ENCODE results near the gene MLPH.

MLPH gene

DNA sequence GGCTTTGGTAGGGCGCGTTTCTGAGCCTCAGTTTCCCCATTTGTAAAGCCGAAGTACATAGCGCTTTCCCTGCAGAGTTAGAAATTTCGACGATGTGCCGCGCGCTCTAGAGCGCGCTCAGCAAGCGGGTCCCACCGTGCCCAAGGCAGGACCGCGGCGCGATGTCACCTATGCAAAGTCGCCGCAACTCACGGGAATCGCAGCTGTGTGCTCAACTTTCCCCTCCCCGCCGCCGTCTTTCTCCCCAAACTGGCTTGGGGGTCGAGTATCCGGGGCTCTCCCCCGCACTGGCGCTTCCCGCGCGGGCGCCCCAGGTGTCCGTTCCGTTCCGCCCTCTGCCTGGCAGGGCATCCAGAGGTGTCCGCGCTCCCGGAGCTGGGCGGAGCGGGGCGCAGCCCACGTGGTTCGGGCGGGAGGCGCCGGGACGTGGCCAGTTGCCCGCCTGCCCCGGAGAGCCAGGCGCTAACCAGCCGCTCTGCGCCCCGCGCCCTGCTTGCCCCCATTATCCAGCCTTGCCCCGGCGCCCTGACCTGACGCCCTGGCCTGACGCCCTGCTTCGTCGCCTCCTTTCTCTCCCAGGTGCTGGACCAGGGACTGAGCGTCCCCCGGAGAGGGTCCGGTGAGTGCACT lies at the start of gene MLPH:
MLPH (plus strand) TSS at position 433 of the 630 bp plus-strand sequence. CDS start 6,176 bp downstream, outside the sequence.
- no peak for DNase-seq (ENCODE audit: low read depth)
- H3K4me3 ChIP-seq (ENCODE audit: low read depth, low read length): no peak within 1 kb of the TSS
- TF ChIP-seq, protein P1, sequence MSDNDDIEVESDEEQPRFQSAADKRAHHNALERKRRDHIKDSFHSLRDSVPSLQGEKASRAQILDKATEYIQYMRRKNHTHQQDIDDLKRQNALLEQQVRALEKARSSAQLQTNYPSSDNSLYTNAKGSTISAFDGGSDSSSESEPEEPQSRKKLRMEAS (IDR thresholded peaks at IDR 0.05; ENCODE audit: low read depth, low read length): no peak
- TF ChIP-seq POLR2A (IDR thresholded peaks at IDR 0.05; ENCODE audit: extremely low read depth, insufficient read length) (no peak), MYC (IDR thresholded peaks at IDR 0.05; ENCODE audit: low read depth, low read length) (no peak), CTCF (IDR thresholded peaks at IDR 0.05; ENCODE audit: low read depth, low read length) (no peak)

GRCh38 chr2:237437566-237437965 lies 49.5 kb upstream of the MLPH start:
- no peak for TF ChIP-seq MYC (IDR thresholded peaks at IDR 0.05; ENCODE audit: low read depth, low read length)
- no peak for TF ChIP-seq POLR2A (IDR thresholded peaks at IDR 0.05; ENCODE audit: extremely low read depth, insufficient read length)
- no peak for TF ChIP-seq CTCF (IDR thresholded peaks at IDR 0.05; ENCODE audit: low read depth, low read length)
- TF ChIP-seq, protein P1 (IDR thresholded peaks at IDR 0.05; ENCODE audit: low read depth, low read length): no peak
- DNase-seq (ENCODE audit: low read depth): no peak
- no peak overlapping the region for H3K4me3 ChIP-seq (ENCODE audit: low read depth, low read length)

GRCh38 chr2:237438080-237438940 lies 48.7 kb upstream of the MLPH start:
- TF ChIP-seq CTCF (IDR thresholded peaks at IDR 0.05; ENCODE audit: low read depth, low read length) (no peak), MYC (IDR thresholded peaks at IDR 0.05; ENCODE audit: low read depth, low read length) (no peak), POLR2A (IDR thresholded peaks at IDR 0.05; ENCODE audit: extremely low read depth, insufficient read length) (no peak)
- TF ChIP-seq, protein P1 (IDR thresholded peaks at IDR 0.05; ENCODE audit: low read depth, low read length): no peak
- no peak for DNase-seq (ENCODE audit: low read depth)
- H3K4me3 ChIP-seq (ENCODE audit: low read depth, low read length): no peak overlapping the region

DNA sequence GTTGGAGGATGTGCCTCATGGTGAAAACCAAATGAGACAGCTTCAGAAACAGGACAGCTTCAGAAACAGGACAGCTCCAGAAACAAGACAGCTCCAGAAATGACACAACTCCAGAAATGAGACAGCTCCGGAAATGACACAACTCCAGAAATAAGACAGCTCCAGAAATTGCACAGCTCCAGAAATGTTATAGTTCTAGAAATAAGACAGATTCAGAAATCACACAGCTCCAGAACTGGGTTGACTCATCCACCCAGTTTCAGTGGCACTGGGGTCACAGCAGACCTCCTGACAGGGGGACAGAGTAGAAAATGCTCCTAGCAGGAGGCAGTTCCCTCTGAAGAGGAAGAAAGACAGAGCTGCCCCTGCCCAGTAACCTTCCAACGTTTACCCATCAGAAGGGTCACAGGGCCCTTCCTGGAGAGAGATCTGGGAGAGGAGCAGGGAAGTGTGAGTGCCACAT lies 46.2 kb upstream of the MLPH start:
- no peak overlapping the region for H3K4me3 ChIP-seq (ENCODE audit: low read depth, low read length)
- DNase-seq (ENCODE audit: low read depth): no peak
- no peak for TF ChIP-seq MYC (IDR thresholded peaks at IDR 0.05; ENCODE audit: low read depth, low read length)
- TF ChIP-seq CTCF (IDR thresholded peaks at IDR 0.05; ENCODE audit: low read depth, low read length): no peak
- TF ChIP-seq, protein P1 (IDR thresholded peaks at IDR 0.05; ENCODE audit: low read depth, low read length): no peak
- no peak for TF ChIP-seq POLR2A (IDR thresholded peaks at IDR 0.05; ENCODE audit: extremely low read depth, insufficient read length)

- TF ChIP-seq, protein P1 (IDR thresholded peaks at IDR 0.05; ENCODE audit: low read depth, low read length): no peak
- TF ChIP-seq MYC (IDR thresholded peaks at IDR 0.05; ENCODE audit: low read depth, low read length) (no peak), POLR2A (IDR thresholded peaks at IDR 0.05; ENCODE audit: extremely low read depth, insufficient read length) (no peak), CTCF (IDR thresholded peaks at IDR 0.05; ENCODE audit: low read depth, low read length) (no peak)
Observed at GRCh38 chr2:237441605-237442274, 45.3 kb upstream of the MLPH start.

More at GRCh38 chr2:237441605-237442274, 45.3 kb upstream of the MLPH start:
- no peak for DNase-seq (ENCODE audit: low read depth)
- no peak overlapping the region for H3K4me3 ChIP-seq (ENCODE audit: low read depth, low read length)

Measured in NB4 (cell line).